Frontal cortex (tissue), 4 donors: ENCODE measurements around the gene GUK1. TPM values are rescaled to one million over a fixed set of nuclear protein-coding genes. Genes with fewer than 3 reads are reported as not detected.
A peak's percentile ranks its signal among the peaks of the same experiment; 100 is the strongest.

ENCODE experiments used
- DNase-seq, 2 donors: peaks; one replicate each; pipeline ENCODE4 v3.0.0; 2012; ENCODE audit warnings: low spot score in 2 of 2
- FAIRE-seq: peaks from 2 replicates; lab custom pipeline; 2012; peaks lifted over from hg19 to GRCh38; lab: Jason Lieb, UNC
- total RNA-seq: library from RNA; depleted of rRNA; stranded (reverse); fragments of >200 nt; gene quantifications from one replicate; pipeline ENCODE4 v1.2.3, GENCODE V29; 2014
- donor health status: control.
- donor health status: control.
- donor health status: control.

The GUK1 gene, protein sequence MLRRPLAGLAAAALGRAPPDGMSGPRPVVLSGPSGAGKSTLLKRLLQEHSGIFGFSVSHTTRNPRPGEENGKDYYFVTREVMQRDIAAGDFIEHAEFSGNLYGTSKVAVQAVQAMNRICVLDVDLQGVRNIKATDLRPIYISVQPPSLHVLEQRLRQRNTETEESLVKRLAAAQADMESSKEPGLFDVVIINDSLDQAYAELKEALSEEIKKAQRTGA
- total RNA-seq, result 130 TPM

DNA sequence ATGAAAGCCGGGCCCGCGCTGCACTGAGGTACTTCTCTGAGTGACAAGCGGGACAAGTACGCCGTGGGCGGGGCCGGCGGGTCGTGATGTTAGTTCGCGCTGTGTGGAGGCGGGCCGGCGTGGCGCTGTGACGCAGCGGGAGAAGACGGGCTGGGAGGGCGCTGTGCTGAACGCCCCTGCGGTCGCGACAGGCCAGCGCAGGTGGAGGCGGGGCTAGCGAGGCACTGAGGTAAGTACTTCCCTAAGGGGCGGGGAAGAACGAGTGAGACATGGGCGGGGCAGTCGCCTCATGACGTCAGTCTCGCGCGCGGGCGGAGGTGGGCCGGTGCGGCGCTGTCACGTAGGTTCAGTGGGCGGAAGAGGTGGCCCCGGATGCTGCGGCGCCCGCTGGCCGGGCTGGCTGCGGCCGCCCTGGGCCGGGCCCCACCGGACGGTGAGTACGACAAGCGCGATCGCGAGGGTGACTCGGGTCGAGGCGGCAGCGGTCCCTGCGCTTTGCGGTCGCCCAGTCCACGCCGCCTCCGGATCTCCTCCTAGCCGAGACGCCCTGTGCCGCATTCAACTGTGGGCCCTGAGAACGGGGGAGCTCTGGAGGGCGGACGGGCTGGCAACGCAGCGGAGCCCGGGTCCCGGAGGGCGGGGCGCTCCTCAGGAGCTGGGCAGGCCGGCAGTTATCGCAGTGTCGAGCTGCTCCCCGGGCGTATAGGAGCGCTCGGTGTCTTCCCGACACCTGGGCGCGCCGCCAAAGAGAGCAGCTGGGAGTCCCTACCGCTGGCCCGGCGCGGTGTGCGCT is at the start of gene GUK1:
GUK1 (plus strand) TSS at position 349 of the 793 bp plus-strand sequence; CDS start at position 373, 24 bp downstream.
- FAIRE-seq (no peak), DNase-seq (peak; percentile 96 to 98)

DNA sequence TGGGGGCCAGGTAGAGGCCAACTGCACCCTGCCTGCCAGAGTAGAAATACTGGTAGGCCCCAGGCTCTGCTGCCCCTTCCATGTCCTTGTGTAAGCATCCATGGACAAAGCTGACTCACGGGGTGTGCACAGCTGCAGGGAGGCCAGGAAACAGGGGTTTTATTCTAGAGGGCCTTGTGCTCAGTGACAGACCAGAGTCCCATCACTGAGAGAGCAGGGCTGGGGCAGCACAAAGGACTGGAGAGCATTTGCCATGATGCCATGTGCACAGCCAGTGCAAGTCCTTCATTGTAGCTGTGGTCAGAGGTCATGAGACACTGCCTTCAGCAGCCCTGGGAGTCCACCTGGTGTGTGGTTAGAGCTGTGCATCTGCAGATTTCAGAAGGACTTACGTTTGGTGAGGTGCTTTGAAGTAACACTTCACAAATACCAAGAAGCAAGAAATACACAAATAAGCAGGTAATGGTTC is 49.4 kb upstream of the GUK1 start:
- DNase-seq (peak in 1 of 2 donors; percentile 47), FAIRE-seq (no peak)

DNA sequence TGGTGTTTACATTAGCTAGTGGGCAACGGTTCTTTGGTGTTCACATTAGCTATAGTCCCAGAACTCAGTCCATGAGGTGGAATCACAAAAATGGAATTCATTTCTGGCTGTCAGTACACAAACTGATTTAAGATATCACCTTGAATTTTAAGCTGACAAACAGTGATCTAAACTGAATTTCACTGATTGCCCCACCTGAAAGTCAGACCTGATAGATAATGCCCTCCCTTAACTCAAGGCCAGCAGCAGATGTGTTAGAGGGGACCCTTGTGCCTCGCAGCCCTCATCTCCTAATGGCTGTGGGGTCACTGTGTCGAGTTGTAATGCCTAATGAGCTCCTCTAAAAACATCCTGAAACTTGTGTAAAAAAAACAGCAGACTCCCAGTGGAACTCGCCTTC is 49.0 kb upstream of the GUK1 start:
- FAIRE-seq (no peak), DNase-seq (no peak)

DNA sequence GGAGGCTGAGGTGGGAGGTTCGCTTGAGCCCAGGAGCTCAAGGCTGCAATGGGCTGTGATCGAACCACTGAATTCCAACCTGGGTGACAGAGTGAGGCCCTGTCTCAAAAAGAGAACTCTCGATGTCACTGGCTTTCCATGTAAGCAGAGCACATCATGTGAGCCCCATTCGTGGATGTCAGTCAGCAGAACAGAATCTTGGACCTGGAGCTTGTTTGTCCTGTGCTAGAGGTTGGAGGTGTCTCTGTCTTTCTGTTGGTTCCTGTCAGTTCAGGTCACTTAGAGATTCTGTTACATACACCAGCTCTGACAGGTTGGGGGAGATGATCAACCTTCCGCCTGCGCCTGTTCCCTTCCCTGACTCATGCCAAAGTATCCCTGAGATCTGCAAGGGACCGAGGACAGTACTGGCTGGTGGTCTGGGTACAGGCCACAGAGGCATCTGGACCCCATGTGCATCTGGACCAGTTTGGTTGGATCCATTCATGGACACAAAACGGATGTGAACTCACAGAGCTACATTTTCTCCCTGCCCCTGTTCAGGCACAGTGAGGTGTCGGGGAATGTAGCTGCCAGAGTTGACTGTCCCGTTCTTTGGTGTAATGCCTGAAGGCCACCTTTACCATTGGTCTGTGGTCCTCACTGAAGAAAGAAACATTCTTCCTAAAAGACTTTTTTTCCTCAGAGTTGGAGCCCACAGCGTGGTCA is 47.6 kb upstream of the GUK1 start:
- no peak for DNase-seq
- no peak for FAIRE-seq

DNA sequence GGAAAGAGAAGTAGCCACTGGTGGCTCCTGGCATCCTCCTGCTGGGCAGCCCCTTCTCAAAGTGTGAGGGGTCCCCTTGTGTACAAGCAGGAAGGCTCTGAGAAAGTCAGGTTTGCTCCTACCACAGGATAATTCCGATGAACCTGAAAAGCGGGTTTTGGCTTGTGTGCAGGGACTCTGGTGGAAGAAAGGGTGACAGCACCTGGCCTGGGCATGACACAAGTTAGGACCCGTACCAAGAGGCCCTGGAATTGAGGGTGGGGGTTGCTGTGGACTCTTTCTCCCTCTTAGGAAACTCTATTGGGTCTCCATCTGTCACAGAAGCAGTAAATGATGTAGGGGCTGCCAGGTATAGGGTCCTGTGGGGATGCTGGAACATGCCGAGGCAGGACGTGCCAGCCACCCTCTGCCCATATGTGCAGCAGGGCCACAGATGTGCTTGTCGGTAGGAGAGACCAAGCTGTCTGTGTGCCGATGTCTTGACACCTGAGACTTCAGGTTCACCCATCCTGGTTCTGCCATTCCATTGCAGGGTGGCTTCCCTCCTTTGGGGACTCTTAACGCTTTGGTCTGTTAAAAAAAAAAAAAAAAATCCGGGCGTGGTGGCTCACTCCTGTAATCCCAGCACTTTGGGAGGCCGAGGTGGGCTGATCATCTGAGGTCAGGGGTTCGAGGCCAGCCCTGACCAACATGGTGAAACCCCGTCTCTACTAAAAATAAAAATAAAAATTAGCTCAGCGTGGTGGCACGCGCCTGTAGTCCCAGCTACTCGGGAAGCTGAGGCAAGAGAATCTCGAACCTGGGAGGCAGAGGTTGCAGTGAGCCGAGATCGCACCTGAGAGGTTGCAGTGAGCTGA is 46.8 kb upstream of the GUK1 start:
- DNase-seq, result no peak
- FAIRE-seq, result no peak

DNA sequence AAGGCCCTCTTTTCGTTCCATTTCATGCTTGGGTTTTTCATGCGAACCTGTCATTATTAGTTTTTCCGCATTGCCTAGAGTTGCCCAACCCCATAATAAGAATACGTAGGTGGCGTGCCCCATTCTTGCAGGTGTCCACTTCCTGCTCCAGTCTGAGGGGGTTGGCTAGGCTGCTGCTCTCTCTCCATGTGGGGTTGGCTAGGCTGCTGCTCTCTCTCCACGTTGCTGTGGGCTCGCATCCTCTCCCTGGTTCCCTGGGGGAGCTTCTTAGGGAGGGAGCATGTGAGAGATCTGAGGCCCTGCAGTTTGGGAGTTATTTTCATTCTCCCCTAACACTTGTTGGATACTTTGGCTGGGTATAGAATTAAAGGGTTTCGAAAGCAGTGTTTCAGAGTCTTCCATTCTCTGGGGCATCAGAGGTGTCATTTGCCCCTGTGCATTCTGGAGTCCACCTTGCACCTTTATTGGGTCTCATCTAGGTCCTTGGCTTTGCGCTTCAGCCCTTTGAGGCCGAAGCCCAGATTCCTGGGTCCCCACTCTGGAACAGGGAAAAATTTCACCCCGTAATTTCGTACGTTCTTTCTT is 45.6 kb upstream of the GUK1 start:
- FAIRE-seq (no peak), DNase-seq (no peak)

DNA sequence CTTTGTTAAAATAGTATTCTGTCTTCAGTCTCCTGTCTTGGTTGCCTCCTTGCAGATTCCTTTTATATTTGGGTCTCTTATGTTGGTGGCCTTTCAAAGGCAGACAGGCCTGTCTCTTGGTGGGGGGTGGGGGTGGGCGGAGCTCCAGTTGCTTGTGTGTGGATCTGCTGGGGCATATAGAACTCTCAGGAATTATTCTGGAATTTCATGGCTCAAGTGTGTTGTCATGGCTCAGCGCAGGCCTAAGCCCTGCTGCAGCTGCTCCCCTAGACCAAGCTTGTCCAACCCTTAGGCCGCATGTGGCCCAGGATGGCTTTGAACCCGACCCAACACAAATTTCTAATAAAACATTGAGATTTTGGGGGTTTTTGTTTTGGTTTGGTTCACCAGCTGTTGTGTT is 44.9 kb upstream of the GUK1 start:
- FAIRE-seq (no peak), DNase-seq (no peak)

DNA sequence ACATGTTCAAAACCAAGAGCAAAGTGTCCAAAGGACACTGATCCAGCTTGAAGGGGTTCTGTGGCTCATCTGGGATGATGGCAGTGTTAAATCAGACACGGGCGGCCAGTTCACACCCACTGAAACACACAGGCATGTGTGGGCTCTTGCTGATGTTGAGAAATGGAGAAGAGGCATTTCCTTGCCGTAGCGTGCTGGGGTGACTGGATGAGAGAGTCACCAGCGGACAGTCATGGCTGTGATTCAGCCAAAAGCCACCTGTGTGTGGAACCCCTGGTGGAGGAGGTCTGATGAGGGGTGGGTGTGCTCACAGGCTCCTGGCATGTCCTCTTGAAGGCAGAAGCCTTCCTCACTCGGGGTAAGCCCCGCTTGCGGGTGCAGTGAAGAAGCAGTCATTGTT is 44.1 kb upstream of the GUK1 start:
- no peak for DNase-seq
- no peak for FAIRE-seq

DNA sequence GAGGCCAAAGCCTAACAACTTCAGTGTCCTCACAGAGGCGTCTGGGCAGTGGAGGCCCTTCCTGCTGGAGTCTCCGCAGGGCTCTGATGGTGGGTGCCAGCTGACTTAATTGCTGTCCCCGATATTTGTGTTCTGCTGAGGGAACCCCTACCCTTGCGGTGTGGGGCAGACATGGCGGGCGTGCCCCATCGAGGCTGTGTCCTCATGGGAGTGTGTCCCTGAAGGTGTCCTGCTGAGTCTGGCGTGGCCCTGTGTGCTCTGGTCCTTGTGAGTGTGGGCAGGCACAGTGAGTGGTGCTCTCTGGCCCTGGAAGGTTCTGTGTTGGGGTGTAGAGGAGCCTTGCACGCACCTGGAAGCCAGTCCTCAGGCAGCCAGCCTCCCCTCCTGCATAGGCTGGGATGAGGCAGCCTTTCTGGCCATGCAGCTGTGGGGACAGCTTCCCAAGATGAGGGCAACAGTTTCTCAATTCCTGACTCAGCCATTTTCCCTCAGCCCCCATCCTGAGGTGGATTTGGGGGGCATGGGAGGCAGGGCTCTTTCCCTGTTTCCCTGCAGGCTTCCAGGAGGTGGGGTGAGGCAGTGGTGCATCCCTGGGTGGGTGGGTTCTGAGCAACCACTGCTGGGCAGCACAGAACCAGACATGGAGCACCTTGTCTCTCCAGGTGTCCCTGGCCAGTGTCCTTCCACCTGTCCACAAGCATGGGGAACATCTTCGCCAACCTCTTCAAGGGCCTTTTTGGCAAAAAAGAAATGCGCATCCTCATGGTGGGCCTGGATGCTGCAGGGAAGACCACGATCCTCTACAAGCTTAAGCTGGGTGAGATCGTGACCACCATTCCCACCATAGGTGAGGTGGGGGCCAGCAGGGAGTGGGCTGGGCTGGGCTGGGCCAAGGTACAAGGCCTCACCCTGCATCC is 43.4 kb upstream of the GUK1 start:
- FAIRE-seq (no peak), DNase-seq (peak in 1 of 2 donors; percentile 12)

DNA sequence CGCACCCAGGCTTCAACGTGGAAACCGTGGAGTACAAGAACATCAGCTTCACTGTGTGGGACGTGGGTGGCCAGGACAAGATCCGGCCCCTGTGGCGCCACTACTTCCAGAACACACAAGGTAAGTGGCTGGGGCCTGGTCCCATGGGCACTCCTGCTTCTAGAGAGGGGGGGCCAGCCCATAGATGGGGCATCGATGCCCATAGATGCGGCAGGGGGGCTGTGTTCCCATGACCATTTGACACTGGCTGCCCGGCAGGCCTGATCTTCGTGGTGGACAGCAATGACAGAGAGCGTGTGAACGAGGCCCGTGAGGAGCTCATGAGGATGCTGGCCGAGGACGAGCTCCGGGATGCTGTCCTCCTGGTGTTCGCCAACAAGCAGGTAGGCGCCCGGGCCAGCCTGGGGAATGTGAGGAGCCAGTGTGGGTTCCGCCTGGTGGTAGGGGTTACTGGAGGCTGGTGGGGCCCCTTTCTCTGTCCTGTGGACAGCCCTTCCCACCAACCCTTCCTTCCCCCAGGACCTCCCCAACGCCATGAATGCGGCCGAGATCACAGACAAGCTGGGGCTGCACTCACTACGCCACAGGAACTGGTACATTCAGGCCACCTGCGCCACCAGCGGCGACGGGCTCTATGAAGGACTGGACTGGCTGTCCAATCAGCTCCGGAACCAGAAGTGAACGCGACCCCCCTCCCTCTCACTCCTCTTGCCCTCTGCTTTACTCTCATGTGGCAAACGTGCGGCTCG is 42.6 kb upstream of the GUK1 start:
- DNase-seq (peak; percentile 2 to 3), FAIRE-seq (no peak)

DNA sequence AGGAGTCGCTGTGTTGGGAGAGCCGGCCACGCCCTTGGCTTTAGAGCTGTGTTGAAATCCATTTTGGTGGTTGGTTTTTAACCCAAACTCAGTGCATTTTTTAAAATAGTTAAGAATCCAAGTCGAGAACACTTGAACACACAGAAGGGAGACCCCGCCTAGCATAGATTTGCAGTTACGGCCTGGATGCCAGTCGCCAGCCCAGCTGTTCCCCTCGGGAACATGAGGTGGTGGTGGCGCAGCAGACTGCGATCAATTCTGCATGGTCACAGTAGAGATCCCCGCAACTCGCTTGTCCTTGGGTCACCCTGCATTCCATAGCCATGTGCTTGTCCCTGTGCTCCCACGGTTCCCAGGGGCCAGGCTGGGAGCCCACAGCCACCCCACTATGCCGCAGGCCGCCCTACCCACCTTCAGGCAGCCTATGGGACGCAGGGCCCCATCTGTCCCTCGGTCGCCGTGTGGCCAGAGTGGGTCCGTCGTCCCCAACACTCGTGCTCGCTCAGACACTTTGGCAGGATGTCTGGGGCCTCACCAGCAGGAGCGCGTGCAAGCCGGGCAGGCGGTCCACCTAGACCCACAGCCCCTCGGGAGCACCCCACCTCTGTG is 41.7 kb upstream of the GUK1 start:
- no peak for FAIRE-seq

DNA sequence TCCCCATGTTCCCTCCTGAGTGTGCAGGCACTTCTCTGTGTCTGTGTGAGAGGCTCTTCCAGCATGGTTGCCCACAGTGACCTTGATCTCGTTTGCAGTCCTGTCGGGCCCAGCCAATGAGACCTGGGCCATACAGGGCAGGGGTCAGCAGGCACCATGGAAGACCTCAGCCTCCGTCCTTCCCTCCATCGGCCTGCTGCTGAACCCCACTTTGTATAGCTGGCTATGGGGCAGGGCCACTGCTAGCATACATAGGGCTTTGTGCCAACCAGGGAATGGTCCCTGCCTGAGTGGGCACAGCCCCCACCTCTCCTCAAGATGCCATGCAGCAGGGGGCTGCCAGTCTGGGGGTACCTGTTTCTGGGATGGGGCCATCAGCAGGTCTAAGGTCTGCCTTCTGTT is 40.7 kb upstream of the GUK1 start:
- FAIRE-seq, result no peak

More for the DNA sequence above, 41.7 kb upstream of the GUK1 start:
- DNase-seq, result peak; percentile 3 to 4

DNA sequence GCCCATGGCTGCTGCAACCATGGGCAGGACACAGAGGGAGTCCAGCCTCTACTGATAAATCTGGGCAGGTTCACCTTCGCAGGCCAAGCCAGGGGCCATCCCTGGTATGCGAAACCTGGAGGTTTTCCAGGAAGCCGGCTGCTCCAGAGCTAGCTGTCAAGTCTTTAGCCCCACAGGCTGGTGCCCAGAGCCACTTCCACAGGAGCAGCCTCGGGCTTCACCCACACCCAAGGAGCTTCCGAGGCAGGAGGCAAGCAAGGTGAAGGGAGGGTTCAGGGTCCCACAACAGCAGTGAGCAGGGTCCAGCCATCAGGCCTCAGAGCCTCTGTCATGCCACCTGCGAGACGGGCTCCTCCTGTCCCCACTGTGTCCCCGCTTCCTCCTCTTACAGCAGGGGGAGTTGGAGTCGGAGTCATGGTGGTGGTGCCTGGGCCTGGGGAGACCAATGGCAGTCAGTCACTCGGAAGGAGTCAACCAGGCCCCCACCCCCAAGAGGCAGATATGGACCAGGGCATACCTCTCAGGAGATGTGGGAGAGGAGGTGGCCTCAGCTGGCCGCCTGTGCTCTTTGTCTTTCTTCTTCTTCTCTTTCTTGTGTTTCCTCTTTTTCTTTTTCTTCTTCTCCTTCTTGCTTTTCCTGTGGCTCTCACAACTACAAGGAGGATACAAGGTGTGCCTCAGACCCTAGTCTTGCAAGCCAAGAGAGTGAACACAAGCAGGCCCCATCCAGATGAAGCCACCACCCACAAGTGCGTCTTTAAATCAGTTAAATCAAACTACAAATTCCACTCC is 39.1 kb upstream of the GUK1 start:
- DNase-seq (peak; percentile 8 to 28), FAIRE-seq (no peak)

More for the DNA sequence above, 40.7 kb upstream of the GUK1 start:
- DNase-seq, result peak; percentile 1 to 5

DNA sequence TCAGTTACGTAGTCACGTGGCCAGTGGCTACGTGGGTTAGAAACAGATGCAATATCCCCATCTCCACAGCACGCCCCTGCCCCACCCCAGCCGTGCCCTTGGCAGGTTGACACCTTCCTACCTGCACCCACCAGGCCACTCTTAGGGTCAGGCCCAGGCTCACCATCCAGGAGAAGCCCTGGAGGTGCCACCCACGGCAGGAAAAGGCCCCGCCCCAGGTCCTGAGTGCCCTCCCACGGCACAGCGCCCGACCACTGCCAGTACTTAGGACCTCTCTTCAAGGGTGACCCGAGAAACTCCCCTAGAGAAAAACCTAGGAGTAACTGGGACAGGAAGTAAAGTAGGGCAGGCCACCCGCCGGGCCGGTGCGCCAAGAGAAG is 38.5 kb upstream of the GUK1 start:
- FAIRE-seq (no peak), DNase-seq (peak in 1 of 2 donors; percentile 21)

DNA sequence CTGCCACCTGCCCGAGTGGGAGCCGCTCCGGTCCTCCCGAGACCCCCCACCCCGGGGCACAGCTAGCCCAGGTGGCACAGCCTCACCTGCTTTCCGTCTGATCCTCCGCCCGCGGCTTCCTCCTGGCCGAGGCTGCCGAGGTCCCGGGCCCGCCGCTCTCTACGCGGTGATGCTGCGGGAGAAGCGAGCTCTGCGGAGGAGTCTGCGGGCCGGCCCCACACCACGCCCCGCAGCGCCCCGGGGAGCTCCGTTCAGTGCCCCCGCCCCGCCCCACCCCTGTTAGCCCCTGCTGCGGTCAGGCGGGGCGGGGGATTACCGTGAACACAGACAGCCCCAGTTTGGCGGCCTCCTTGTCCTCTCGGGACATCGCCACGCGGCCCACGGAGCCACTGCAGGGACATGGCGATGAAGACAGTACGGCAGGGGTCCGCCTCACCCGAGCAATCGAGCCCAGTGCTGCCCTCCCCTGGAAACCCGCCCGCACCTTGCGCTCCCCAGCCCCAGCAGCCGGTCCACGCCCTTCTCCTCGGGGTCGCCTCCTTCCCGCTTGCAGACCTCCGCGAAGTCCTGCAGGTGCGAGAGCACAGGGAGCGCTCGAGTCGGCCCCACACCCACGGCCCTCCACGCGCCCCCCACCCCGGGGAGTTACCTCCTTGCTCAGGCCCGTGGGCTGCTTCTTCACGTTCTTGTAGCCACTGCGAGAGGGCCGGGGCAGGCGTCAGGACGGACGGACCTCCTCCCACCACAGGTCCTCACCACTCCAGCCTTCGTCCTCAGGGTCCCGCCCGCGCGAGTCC is 37.9 kb upstream of the GUK1 start:
- FAIRE-seq (no peak), DNase-seq (peak; percentile 57 to 58)
